ENCODE measurements around the gene WRAP73.

WRAP73 gene

DNA sequence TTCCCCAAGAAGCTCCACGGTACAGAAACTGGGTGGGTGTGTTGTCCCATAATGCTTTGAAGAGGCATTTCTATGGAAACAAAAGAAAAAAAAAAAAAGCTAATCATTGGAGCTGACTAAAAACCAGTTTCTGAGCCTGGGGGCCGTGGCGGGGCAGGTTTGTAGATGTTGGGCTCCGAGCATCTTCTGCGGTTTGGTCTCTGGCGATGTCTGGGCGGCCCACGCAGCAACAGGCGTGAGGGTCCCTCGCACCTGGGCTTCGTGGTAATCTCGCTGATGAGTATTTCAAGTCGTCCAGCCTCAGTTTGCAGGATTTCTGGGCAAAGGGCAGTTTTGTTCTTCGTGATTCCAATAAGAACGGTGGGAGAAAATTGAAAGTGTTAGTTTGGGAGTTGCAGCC lies 9.2 kb upstream of the WRAP73 start:
- no peak for DNase-seq (ENCODE audit: low read depth)
- TF ChIP-seq, protein P1, sequence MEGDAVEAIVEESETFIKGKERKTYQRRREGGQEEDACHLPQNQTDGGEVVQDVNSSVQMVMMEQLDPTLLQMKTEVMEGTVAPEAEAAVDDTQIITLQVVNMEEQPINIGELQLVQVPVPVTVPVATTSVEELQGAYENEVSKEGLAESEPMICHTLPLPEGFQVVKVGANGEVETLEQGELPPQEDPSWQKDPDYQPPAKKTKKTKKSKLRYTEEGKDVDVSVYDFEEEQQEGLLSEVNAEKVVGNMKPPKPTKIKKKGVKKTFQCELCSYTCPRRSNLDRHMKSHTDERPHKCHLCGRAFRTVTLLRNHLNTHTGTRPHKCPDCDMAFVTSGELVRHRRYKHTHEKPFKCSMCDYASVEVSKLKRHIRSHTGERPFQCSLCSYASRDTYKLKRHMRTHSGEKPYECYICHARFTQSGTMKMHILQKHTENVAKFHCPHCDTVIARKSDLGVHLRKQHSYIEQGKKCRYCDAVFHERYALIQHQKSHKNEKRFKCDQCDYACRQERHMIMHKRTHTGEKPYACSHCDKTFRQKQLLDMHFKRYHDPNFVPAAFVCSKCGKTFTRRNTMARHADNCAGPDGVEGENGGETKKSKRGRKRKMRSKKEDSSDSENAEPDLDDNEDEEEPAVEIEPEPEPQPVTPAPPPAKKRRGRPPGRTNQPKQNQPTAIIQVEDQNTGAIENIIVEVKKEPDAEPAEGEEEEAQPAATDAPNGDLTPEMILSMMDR (IDR thresholded peaks at IDR 0.05; ENCODE audit: low read depth, low read length, missing control alignments): no peak
- no peak overlapping the region for H3K4me3 ChIP-seq (ENCODE audit: low read depth, low read length)

DNA sequence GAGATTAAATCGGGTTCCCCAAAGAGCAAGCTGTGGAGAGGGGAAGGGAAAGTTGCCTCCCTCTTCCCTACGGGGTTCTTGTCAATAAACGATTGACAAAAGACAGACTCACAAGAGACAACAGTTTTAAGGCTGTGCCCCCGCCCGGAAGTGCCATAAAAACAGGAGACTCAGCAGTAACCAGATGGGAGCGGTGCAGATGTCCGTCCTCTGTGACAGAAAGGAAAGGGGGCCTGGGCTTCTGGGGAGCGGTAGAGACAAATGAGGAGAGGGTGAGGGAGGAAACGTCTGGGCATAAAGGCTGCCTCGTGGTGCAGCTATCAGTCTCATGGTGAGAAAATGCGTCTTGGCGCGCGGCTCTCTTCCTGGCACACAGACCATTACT lies 8.3 kb upstream of the WRAP73 start:
- H3K4me3 ChIP-seq (ENCODE audit: low read depth, low read length): no peak overlapping the region
- TF ChIP-seq, protein P1 (IDR thresholded peaks at IDR 0.05; ENCODE audit: low read depth, low read length, missing control alignments): no peak
- DNase-seq (ENCODE audit: low read depth): no peak

DNA sequence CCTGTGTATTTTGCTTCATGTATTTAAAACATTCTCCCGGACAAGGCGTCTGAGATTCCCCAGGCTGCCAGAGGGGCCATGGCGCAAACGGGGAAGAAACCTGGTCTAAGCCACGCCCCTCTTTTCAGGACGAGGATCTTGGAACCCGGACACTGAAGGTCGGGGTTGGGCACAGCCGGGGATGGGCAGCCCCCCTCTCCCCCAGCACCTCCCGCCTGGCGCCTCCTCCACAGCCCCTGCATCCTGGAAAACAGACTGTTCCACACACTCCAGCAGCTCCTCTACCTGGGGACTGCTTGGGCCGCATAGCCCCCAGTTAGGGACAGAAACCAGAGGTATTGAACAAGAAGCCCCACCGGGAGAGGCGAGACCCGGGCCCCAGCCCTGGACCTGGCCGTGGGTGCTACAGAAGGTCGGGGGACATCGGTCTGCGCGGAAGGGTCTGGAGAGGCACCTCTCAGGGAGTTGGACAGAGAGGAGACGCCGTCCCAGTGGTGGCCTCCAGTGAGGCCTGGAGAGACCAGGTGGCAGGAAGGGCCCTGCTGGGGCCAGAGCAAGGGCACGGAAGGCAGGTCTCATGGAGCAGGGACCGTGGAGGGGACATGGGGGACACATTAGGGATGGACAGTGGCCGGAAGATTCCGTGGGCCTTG lies 7.8 kb upstream of the WRAP73 start:
- DNase-seq (ENCODE audit: low read depth): no peak
- H3K4me3 ChIP-seq (ENCODE audit: low read depth, low read length): no peak overlapping the region; the same call in 1 of the 2 replicates
- TF ChIP-seq, protein P1 (IDR thresholded peaks at IDR 0.05; ENCODE audit: low read depth, low read length, missing control alignments): no peak

DNA sequence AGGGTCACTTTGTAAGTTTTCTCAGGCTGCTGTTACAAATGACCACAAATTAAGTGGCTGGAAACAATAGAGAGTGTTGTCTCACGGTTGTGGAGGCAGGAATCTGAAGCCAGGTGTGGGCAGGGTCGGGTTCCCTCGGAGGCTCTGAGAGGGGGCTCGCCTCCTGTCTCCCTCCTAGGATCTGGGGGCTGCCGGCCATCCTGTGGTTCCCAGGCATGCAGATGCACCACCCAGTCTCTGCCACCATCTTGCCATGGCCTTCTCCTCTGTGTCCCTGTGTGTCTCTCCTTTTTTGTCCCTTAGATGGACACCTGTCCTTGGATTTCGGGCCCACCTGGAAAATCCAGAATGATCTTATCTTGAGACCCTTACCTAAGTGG lies 7.2 kb upstream of the WRAP73 start:
- TF ChIP-seq, protein P1 (IDR thresholded peaks at IDR 0.05; ENCODE audit: low read depth, low read length, missing control alignments): no peak
- H3K4me3 ChIP-seq (ENCODE audit: low read depth, low read length): peak overlapping the region; percentile 25
- DNase-seq (ENCODE audit: low read depth): no peak

DNA sequence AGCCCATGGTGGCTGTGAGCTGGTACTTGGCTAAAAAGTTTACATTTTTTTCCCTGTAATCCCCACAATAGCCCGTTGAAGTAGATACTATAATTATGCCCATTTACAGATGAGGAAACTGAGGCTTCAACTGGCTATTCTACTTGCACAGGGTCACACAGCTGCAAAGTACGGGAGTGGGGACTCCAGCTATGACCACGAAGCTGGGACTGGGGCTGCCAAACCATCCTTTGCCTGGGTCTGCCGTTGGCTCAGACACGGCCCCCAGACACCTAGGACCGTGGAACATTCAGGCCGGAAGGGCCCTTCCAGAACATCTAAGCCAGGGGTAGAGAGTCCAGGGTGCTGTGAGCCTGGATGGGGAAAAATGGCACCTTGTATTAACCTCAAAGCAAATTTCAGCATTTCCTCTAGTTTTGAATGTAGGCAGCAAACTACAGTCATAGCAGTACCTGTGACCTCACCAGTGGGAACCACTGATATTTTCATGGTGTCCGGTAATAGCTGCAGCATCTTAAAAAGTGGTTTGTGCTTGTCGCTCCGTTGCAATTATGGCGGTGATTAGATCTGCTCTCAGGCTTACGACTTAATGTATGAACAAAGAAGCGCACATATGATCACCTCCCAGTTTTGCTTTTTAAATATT lies 6.7 kb upstream of the WRAP73 start:
- DNase-seq (ENCODE audit: low read depth): no peak
- H3K4me3 ChIP-seq (ENCODE audit: low read depth, low read length): peak overlapping the region; percentile 25
- TF ChIP-seq, protein P1 (IDR thresholded peaks at IDR 0.05; ENCODE audit: low read depth, low read length, missing control alignments): no peak

DNA sequence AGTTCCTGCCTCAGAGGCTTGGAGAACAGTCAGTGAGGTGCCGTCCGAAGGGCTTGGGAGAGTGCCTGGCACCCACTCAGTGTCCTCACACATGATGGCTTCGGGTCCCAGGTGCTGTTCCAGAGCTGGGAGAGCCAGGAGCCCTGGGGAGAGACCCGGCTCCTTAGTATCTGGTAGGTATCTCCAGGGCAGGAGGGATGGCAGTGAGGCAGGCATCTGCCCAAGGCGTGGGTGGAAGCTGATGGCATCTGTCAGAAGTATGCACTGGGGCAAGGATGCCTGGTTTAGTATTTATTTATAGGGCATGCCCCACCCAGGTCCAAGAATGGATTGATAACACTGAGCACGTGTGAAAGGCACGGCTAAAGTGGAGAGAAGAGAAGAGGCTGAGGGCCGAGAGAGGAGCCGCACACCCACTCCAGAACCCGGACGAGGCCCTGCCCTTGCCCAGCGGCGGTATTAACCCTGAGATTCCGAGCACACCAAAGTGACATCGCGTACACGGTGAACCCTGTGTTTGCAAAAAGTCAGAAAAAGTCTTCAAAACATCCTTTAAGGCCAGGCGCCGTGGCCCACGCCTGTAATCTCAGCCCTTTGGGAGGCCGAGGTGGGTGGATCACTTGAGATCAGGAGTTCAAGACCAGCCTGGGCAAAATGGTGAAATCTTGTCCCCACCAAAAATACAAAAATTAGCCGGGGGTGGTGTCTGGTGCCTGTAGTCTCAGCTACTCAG lies 4.8 kb upstream of the WRAP73 start:
- H3K4me3 ChIP-seq (ENCODE audit: low read depth, low read length): peak overlapping the region; percentile 19; the same call in 1 of the 2 replicates
- TF ChIP-seq, protein P1 (IDR thresholded peaks at IDR 0.05; ENCODE audit: low read depth, low read length, missing control alignments): no peak
- DNase-seq (ENCODE audit: low read depth): no peak

Measured in GM12864 (cell line).